OCI-LY1 (cell line): ENCODE data around the gene NTNG1.

Experiments
- EZH2 ChIP-seq: fragments of 200-600 bp; sonication (generic), shearing (Covaris generic); IDR thresholded peaks from 2 replicates; pipeline ENCODE4 v1.8.0; 2017; ENCODE audit warnings: borderline replicate concordance, mixed run types, mild to moderate bottlenecking, antibody characterized with exemption, low read length, moderate library complexity, mixed read lengths
- TF ChIP-seq, protein P1 (sequence below): fragments of 200-600 bp; sonication (generic), shearing (Covaris generic); IDR thresholded peaks from 2 replicates; pipeline ENCODE4 v1.5.1; 2017; ENCODE audit warnings: mild to moderate bottlenecking, antibody characterized with exemption, low read length, moderate library complexity, mixed read lengths

DNA sequence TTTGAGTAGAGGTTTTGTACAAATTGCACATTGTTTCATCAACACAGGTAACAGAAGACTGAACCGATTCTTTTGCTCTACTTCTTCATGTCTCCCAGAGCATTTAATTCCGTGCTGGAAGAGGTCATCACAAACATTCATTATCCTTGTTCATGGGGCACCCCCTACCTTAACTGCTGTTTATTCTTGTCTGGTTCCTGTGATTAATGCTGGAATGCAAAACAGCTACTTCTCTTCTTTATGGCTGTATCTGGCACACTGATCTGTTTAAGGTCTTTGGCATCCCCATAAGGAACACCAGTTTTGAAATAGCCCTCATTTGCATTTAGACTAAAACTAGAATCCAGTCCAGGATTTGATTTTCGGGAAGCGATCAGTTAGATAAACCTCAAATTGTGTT lies 42.2 kb downstream of the NTNG1 start:
- no peak for TF ChIP-seq EZH2
- TF ChIP-seq, protein P1, sequence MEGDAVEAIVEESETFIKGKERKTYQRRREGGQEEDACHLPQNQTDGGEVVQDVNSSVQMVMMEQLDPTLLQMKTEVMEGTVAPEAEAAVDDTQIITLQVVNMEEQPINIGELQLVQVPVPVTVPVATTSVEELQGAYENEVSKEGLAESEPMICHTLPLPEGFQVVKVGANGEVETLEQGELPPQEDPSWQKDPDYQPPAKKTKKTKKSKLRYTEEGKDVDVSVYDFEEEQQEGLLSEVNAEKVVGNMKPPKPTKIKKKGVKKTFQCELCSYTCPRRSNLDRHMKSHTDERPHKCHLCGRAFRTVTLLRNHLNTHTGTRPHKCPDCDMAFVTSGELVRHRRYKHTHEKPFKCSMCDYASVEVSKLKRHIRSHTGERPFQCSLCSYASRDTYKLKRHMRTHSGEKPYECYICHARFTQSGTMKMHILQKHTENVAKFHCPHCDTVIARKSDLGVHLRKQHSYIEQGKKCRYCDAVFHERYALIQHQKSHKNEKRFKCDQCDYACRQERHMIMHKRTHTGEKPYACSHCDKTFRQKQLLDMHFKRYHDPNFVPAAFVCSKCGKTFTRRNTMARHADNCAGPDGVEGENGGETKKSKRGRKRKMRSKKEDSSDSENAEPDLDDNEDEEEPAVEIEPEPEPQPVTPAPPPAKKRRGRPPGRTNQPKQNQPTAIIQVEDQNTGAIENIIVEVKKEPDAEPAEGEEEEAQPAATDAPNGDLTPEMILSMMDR, result no peak
